WTC11 (cell line): ENCODE measurements around the gene ZBTB7B. TPM values are rescaled to one million over a fixed set of nuclear protein-coding genes. Genes with fewer than 3 reads are reported as not detected.

Experiments used
- ATF6 ChIP-seq: sonication (generic); formaldehyde crosslinking; IDR thresholded peaks from 2 replicates; pipeline ENCODE4 v1.8.1; 2023; ENCODE audit warnings: mild to moderate bottlenecking, missing genetic modification reagents
- CBFB ChIP-seq: sonication (generic); formaldehyde crosslinking; IDR thresholded peaks from 2 replicates; pipeline ENCODE4 v1.8.1; 2022; ENCODE audit warnings: mild to moderate bottlenecking, low read depth, missing genetic modification reagents
- CREB1 ChIP-seq: sonication (generic); formaldehyde crosslinking; IDR thresholded peaks from 2 replicates; pipeline ENCODE4 v1.8.0; 2023; ENCODE audit warnings: mild to moderate bottlenecking, missing genetic modification reagents
- E2F1 ChIP-seq: sonication (generic); formaldehyde crosslinking; IDR thresholded peaks from 2 replicates; pipeline ENCODE4 v1.8.0; 2022; ENCODE audit warnings: mild to moderate bottlenecking, missing genetic modification reagents
- EMX1 ChIP-seq: fragments of 250-450 bp; sonication (Bioruptor Pico); IDR thresholded peaks from 2 replicates; pipeline ENCODE4 v1.8.0; 2021; ENCODE audit warnings: mild to moderate bottlenecking
- ERG ChIP-seq: fragments of 250-450 bp; sonication (Bioruptor Pico); IDR thresholded peaks from 2 replicates; pipeline ENCODE4 v1.8.0; 2021; ENCODE audit warnings: mild to moderate bottlenecking
- ETV6 ChIP-seq: sonication (generic); formaldehyde crosslinking; IDR thresholded peaks from 2 replicates; pipeline ENCODE4 v1.8.1; 2022; ENCODE audit warnings: mild to moderate bottlenecking, missing genetic modification reagents
- FOXJ3 ChIP-seq: sonication (generic); formaldehyde crosslinking; IDR thresholded peaks from 2 replicates; pipeline ENCODE4 v1.9.0; 2021; ENCODE audit warnings: missing genetic modification reagents, mild to moderate bottlenecking, borderline replicate concordance
- FOXP1 ChIP-seq: sonication (generic); formaldehyde crosslinking; IDR thresholded peaks from 2 replicates; pipeline ENCODE4 v1.8.0; 2022; ENCODE audit warnings: missing genetic modification reagents, mild to moderate bottlenecking, moderate library complexity, borderline replicate concordance
- FOXP4 ChIP-seq: sonication (generic); formaldehyde crosslinking; IDR thresholded peaks from 2 replicates; pipeline ENCODE4 v1.8.0; 2022; ENCODE audit warnings: mild to moderate bottlenecking, missing genetic modification reagents
- HMGXB4 ChIP-seq: sonication (generic); formaldehyde crosslinking; IDR thresholded peaks from 2 replicates; pipeline ENCODE4 v1.8.1; 2023; ENCODE audit warnings: mild to moderate bottlenecking, moderate library complexity, missing genetic modification reagents
- IRF1 ChIP-seq: sonication (generic); formaldehyde crosslinking; IDR thresholded peaks from 2 replicates; pipeline ENCODE4 v1.8.0; 2023; ENCODE audit warnings: missing genetic modification reagents
- JUN ChIP-seq: sonication (generic); formaldehyde crosslinking; IDR thresholded peaks from 2 replicates; pipeline ENCODE4 v1.8.0; 2023; ENCODE audit warnings: mild to moderate bottlenecking, missing genetic modification reagents
- RORB ChIP-seq: fragments of 250-450 bp; sonication (Bioruptor Pico); IDR thresholded peaks from 2 replicates; pipeline ENCODE4 v1.9.0; 2021; ENCODE audit warnings: mild to moderate bottlenecking
- SOX15 ChIP-seq: fragments of 250-450 bp; sonication (Bioruptor Pico); IDR thresholded peaks from 2 replicates; pipeline ENCODE4 v1.9.0; 2021; ENCODE audit warnings: mild to moderate bottlenecking
- SP1 ChIP-seq: sonication (generic); formaldehyde crosslinking; conservative IDR thresholded peaks from 2 replicates; pipeline ENCODE4 v1.8.1; 2022; ENCODE audit warnings: missing genetic modification reagents
- TEAD1 ChIP-seq: sonication (generic); formaldehyde crosslinking; IDR thresholded peaks from 2 replicates; pipeline ENCODE4 v1.8.0; 2022; ENCODE audit warnings: mild to moderate bottlenecking, missing genetic modification reagents
- ZNF138 ChIP-seq: sonication (generic); formaldehyde crosslinking; conservative IDR thresholded peaks from 2 replicates; pipeline ENCODE4 v1.8.1; 2022; ENCODE audit warnings: mild to moderate bottlenecking, moderate library complexity, missing genetic modification reagents
- ZNF219 ChIP-seq: sonication (generic); formaldehyde crosslinking; IDR thresholded peaks from 2 replicates; pipeline ENCODE4 v1.8.0; 2023; ENCODE audit warnings: missing genetic modification reagents, mild to moderate bottlenecking, borderline replicate concordance
- ZNF396 ChIP-seq: fragments of 250-450 bp; sonication (Bioruptor Pico); IDR thresholded peaks from 2 replicates; pipeline ENCODE4 v1.8.0; 2021; ENCODE audit warnings: mild to moderate bottlenecking, moderate library complexity, borderline replicate concordance
- ZNF671 ChIP-seq: fragments of 250-450 bp; sonication (Bioruptor Pico); IDR thresholded peaks from 2 replicates; pipeline ENCODE4 v1.8.0; 2021; ENCODE audit warnings: mild to moderate bottlenecking
- total RNA-seq: library from RNA; stranded (reverse); gene quantifications from 3 replicates; pipeline ENCODE4 v1.2.3, GENCODE V29; 2021

Gene ZBTB7B
- total RNA-seq, 1 experiment from 2014 or later: 29.8 TPM

- TF ChIP-seq IRF1 (CRISPR knock-in tag): no peak; the same call in 1 of the 2 replicates
- no peak for TF ChIP-seq ATF6
- 0 out of 2 replicates have a peak, but pooled peaks have one; percentile 62 for TF ChIP-seq JUN (CRISPR knock-in tag)
- TF ChIP-seq ZNF396 (CRISPR knock-in tag): no peak
- TF ChIP-seq CREB1 (CRISPR knock-in tag): no peak; the same call in 1 of the 2 replicates
- TF ChIP-seq EMX1 (CRISPR knock-in tag): peak; percentile 95
- TF ChIP-seq FOXP4 (CRISPR knock-in tag): peak; percentile 86
- peak; percentile 56; the same call in 1 of the 2 replicates for TF ChIP-seq ETV6 (CRISPR knock-in tag)
- TF ChIP-seq ZNF219: 0 out of 2 replicates have a peak, but pooled peaks have one; percentile 66
- TF ChIP-seq TEAD1 (CRISPR knock-in tag): peak; percentile 67
- no peak for TF ChIP-seq SOX15 (CRISPR knock-in tag)
- peak; percentile 78 for TF ChIP-seq FOXP1 (CRISPR knock-in tag)
- peak; percentile 67; the same call in 1 of the 2 replicates for TF ChIP-seq CBFB (CRISPR knock-in tag)
- TF ChIP-seq SP1: peak; percentile 70
- peak; percentile 84; the same call in 1 of the 2 replicates for TF ChIP-seq ZNF671 (CRISPR knock-in tag)
- TF ChIP-seq ERG (CRISPR knock-in tag): peak; percentile 75
- no peak for TF ChIP-seq FOXJ3 (CRISPR knock-in tag)
- TF ChIP-seq RORB (CRISPR knock-in tag): no peak
- TF ChIP-seq HMGXB4: peak; percentile 92; the same call in 1 of the 2 replicates
- TF ChIP-seq E2F1 (CRISPR knock-in tag): no peak
- peak; percentile 79 for TF ChIP-seq ZNF138 (CRISPR knock-in tag)
Measured at GRCh38 chr1:154961207-154962155, 41.1 kb upstream of the ZBTB7B start, which contains the start of gene PYGO2 (continued).
